ENCODE results near the gene MYO1D.

DNA sequence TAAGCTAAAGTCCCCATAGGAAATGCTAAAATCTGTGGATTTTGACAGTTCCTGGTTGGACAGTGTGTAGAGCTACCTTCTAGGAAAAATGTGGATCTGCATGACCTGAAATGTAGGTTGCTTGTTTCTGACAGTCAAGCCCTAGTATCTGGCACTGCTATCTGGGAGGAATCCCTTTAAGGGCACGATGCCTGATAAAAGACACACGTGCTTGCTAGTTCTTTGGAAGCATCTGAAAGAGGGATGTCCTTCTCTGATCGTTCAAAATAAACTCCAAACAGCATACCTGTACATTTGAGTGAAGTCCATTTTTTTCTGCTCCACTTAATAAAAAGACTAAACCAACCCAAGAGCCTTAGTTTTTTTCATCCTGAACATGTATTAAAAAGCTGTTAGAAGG is 288.8 kb downstream of the MYO1D start:
- TF ChIP-seq, protein P1, sequence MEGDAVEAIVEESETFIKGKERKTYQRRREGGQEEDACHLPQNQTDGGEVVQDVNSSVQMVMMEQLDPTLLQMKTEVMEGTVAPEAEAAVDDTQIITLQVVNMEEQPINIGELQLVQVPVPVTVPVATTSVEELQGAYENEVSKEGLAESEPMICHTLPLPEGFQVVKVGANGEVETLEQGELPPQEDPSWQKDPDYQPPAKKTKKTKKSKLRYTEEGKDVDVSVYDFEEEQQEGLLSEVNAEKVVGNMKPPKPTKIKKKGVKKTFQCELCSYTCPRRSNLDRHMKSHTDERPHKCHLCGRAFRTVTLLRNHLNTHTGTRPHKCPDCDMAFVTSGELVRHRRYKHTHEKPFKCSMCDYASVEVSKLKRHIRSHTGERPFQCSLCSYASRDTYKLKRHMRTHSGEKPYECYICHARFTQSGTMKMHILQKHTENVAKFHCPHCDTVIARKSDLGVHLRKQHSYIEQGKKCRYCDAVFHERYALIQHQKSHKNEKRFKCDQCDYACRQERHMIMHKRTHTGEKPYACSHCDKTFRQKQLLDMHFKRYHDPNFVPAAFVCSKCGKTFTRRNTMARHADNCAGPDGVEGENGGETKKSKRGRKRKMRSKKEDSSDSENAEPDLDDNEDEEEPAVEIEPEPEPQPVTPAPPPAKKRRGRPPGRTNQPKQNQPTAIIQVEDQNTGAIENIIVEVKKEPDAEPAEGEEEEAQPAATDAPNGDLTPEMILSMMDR (IDR thresholded peaks at IDR 0.05; ENCODE audit: low read depth, low read length, missing input control): no peak
- TF ChIP-seq REST (IDR thresholded peaks at IDR 0.05) (no peak), SP1 (IDR thresholded peaks at IDR 0.05) (no peak), EGR1 (IDR thresholded peaks at IDR 0.05; ENCODE audit: low read depth in 2 of 2) (no peak), YY1 (IDR thresholded peaks at IDR 0.05) (no peak), TAF1 (conservative IDR thresholded peaks at IDR 0.05) (no peak), GABPA (IDR thresholded peaks at IDR 0.05 in 1 of 2, conservative IDR thresholded peaks at IDR 0.05 in 1 of 2) (no peak), FOXA1 (IDR thresholded peaks at IDR 0.05) (no peak), RAD21 (IDR thresholded peaks at IDR 0.05) (no peak)
- TF ChIP-seq, protein P2, sequence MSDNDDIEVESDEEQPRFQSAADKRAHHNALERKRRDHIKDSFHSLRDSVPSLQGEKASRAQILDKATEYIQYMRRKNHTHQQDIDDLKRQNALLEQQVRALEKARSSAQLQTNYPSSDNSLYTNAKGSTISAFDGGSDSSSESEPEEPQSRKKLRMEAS (IDR thresholded peaks at IDR 0.05): no peak
- TF ChIP-seq, protein P3, sequence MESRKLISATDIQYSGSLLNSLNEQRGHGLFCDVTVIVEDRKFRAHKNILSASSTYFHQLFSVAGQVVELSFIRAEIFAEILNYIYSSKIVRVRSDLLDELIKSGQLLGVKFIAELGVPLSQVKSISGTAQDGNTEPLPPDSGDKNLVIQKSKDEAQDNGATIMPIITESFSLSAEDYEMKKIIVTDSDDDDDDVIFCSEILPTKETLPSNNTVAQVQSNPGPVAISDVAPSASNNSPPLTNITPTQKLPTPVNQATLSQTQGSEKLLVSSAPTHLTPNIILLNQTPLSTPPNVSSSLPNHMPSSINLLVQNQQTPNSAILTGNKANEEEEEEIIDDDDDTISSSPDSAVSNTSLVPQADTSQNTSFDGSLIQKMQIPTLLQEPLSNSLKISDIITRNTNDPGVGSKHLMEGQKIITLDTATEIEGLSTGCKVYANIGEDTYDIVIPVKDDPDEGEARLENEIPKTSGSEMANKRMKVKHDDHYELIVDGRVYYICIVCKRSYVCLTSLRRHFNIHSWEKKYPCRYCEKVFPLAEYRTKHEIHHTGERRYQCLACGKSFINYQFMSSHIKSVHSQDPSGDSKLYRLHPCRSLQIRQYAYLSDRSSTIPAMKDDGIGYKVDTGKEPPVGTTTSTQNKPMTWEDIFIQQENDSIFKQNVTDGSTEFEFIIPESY (IDR thresholded peaks at IDR 0.05): no peak

All from liver (tissue), 3 donors.